PC-9 (cell line): ENCODE measurements around the gene TMEM44. TPM values are rescaled to one million over a fixed set of nuclear protein-coding genes. Genes with fewer than 3 reads are reported as not detected.

Source experiments
- BruUV-seq: library from RNA; stranded (reverse); fragments of 400-500 nt; replicated peaks from 2 replicates; lab custom pipeline; 2021; lab: Mats Ljungman, UMichigan
- CTCF ChIA-PET: fragments of 300-600 bp; sonication (Branson Sonifier 250); formaldehyde crosslinking; loops from one replicate; lab custom pipeline; 2022; ENCODE audit warnings: antibody characterized with exemption; lab: Charles Lee
- POLR2A ChIA-PET: fragments of 300-600 bp; sonication (Branson Sonifier 250); formaldehyde crosslinking; loops from one replicate; lab custom pipeline; 2022; ENCODE audit warnings: antibody characterized with exemption; ENCODE audit not compliant: unreplicated experiment; lab: Charles Lee
- DNase-seq, 2 experiments: peaks; one replicate each; pipeline versions ENCODE4 v3.0.0 to v3.0.0-alpha.2; 2015 to 2022; ENCODE audit warnings: mixed read lengths in 1 of 2
- H2AFZ ChIP-seq: fragments of 200-600 bp; sonication (generic); 2 replicates; pipeline ENCODE4 v1.8.1; 2017; ENCODE audit warnings: antibody characterized with exemption
- H3F3A ChIP-seq: fragments of 200-600 bp; sonication (generic); 2 replicates; pipeline ENCODE4 v1.8.1; 2017; ENCODE audit warnings: antibody characterized with exemption, mild to moderate bottlenecking, low read depth; ENCODE audit not compliant: insufficient read depth
- H3K27ac ChIP-seq: fragments of 200-600 bp; sonication (generic); 2 replicates; pipeline ENCODE4 v1.6.1; 2016; ENCODE audit warnings: mixed run types
- H3K27me3 ChIP-seq: fragments of 200-600 bp; sonication (generic); 2 replicates; pipeline ENCODE4 v1.6.1; 2016; ENCODE audit warnings: low read depth, mixed run types; ENCODE audit not compliant: insufficient read depth
- H3K36me3 ChIP-seq: fragments of 200-600 bp; sonication (generic); 2 replicates; pipeline ENCODE4 v1.6.1; 2016; ENCODE audit warnings: low read depth, mixed run types
- H3K4me1 ChIP-seq: fragments of 200-600 bp; sonication (generic); replicated peaks from 2 replicates; pipeline ENCODE4 v1.6.1; 2016; ENCODE audit warnings: mixed run types; ENCODE audit not compliant: insufficient read depth
- H3K4me2 ChIP-seq: fragments of 200-600 bp; sonication (generic); 2 replicates; pipeline ENCODE4 v1.6.1; 2017; ENCODE audit warnings: mixed run types
- H3K4me3 ChIP-seq: fragments of 200-600 bp; sonication (generic); 2 replicates; pipeline ENCODE4 v1.6.1; 2016; ENCODE audit warnings: mixed run types
- H3K79me2 ChIP-seq: fragments of 200-600 bp; sonication (generic); 2 replicates; pipeline ENCODE4 v1.6.1; 2017; ENCODE audit warnings: low read depth, mixed run types
- H3K9me2 ChIP-seq: fragments of 200-600 bp; sonication (generic); 2 replicates; pipeline ENCODE4 v1.8.1; 2017; ENCODE audit warnings: mild to moderate bottlenecking; ENCODE audit not compliant: insufficient read depth
- H3K9me3 ChIP-seq: fragments of 200-600 bp; sonication (generic); 2 replicates; pipeline ENCODE4 v1.8.1; 2016; ENCODE audit warnings: low read depth; ENCODE audit not compliant: insufficient read depth
- H4K20me1 ChIP-seq: fragments of 200-600 bp; sonication (generic); 2 replicates; pipeline ENCODE4 v1.8.1; 2017; ENCODE audit not compliant: insufficient read depth
- CTCF ChIP-seq: fragments of 200-600 bp; sonication (generic); conservative IDR thresholded peaks from 2 replicates; pipeline ENCODE4 v1.6.1; 2017; ENCODE audit warnings: mixed run types, antibody characterized with exemption, mild to moderate bottlenecking, moderate library complexity
- EZH2 ChIP-seq: fragments of 200-600 bp; sonication (generic); IDR thresholded peaks from 2 replicates; pipeline ENCODE4 v1.8.0; 2017; ENCODE audit warnings: antibody characterized with exemption, low read depth
- intact Hi-C: fragments of 100-400 bp; cut with micrococcal nuclease; formaldehyde crosslinking; loops from one replicate; pipeline ENCODE4 v1.10.0; 2022; ENCODE audit not compliant: unreplicated experiment
- total RNA-seq: library from RNA; stranded (reverse); gene quantifications from 2 replicates; pipeline ENCODE4 v1.2.3, GENCODE V29; 2021

Gene TMEM44
- total RNA-seq, 1 experiment from 2014 or later: 37.5 TPM

GRCh38 chr3:194555175-194556062, 77.8 kb downstream of the TMEM44 start:
- intact Hi-C loops: no loop called here
- ChIA-PET CTCF (no interaction called here), POLR2A (interaction anchor here (0.6 to 0.7 kb wide), 4 partner anchors 16 to 240 kb away, joined by 3 to 4 read pairs (median 3); no protein-coding TSS in a partner anchor)
- TF ChIP-seq EZH2 (no peak), CTCF (no peak)
- no peaks in the 10 kb centered on the region for H3K4me1 ChIP-seq
- no peak for DNase-seq
- no peaks in the 10 kb centered on the region for H3K9me2 ChIP-seq
- H3K27ac ChIP-seq: no peak overlapping the region
- H3K27me3 ChIP-seq: no peaks in the 10 kb centered on the region
- no peaks in the 10 kb centered on the region for H3K36me3 ChIP-seq
- H2AFZ ChIP-seq: no peak overlapping the region
- H3F3A ChIP-seq: no peaks in the 10 kb centered on the region
- no peaks in the 10 kb centered on the region for H3K79me2 ChIP-seq
- no peak overlapping the region for H3K4me2 ChIP-seq
- no peak overlapping the region for H3K4me3 ChIP-seq
- no peaks in the 10 kb centered on the region for H3K9me3 ChIP-seq
- BruUV-seq: no TSS peak
- H4K20me1 ChIP-seq: no peaks in the 10 kb centered on the region

GRCh38 chr3:194554473-194555123, 78.6 kb downstream of the TMEM44 start:
- H3K36me3 ChIP-seq: no peaks in the 10 kb centered on the region
- H3K4me1 ChIP-seq: no peaks in the 10 kb centered on the region
- H3K9me3 ChIP-seq: no peaks in the 10 kb centered on the region
- intact Hi-C loops: loop anchor here (1.0 kb wide), 1 partner anchor 16 kb away; no protein-coding TSS in a partner anchor
- H3K27ac ChIP-seq: no peak overlapping the region
- TF ChIP-seq EZH2 (no peak), CTCF (no peak)
- ChIA-PET POLR2A (interaction anchor here (0.5 to 0.7 kb wide), 5 partner anchors 8 to 239 kb away, joined by 3 to 22 read pairs (median 4); no protein-coding TSS in a partner anchor), CTCF (interaction anchor here (0.8 kb wide), 1 partner anchor 69 kb away, joined by 3 read pairs; no protein-coding TSS in a partner anchor)
- DNase-seq: peak in 1 of 2 experiments; percentile 65
- no peaks in the 10 kb centered on the region for H3K79me2 ChIP-seq
- H3K27me3 ChIP-seq: no peaks in the 10 kb centered on the region
- H2AFZ ChIP-seq: no peak overlapping the region
- no peaks in the 10 kb centered on the region for H4K20me1 ChIP-seq
- no peak overlapping the region for H3K4me3 ChIP-seq
- no TSS peak for BruUV-seq
- no peaks in the 10 kb centered on the region for H3F3A ChIP-seq
- no peak overlapping the region for H3K4me2 ChIP-seq
- H3K9me2 ChIP-seq: no peaks in the 10 kb centered on the region

GRCh38 chr3:194552327-194552949, 80.8 kb downstream of the TMEM44 start:
- no peak overlapping the region for H3K4me2 ChIP-seq
- no peaks in the 10 kb centered on the region for H3K9me2 ChIP-seq
- no TSS peak for BruUV-seq
- no peak for TF ChIP-seq EZH2
- TF ChIP-seq CTCF: no peak
- H3K9me3 ChIP-seq: no peaks in the 10 kb centered on the region
- no peak overlapping the region for H2AFZ ChIP-seq
- no peak for DNase-seq
- intact Hi-C loops: no loop called here
- H3K4me3 ChIP-seq: no peak overlapping the region
- H3K27ac ChIP-seq: no peak overlapping the region
- ChIA-PET CTCF (interaction anchor here (0.6 kb wide), 1 partner anchor 53 kb away, joined by 6 read pairs; no protein-coding TSS in a partner anchor), POLR2A (no interaction called here)
- H3F3A ChIP-seq: no peaks in the 10 kb centered on the region
- H3K36me3 ChIP-seq: no peaks in the 10 kb centered on the region
- no peaks in the 10 kb centered on the region for H3K4me1 ChIP-seq
- H4K20me1 ChIP-seq: no peaks in the 10 kb centered on the region
- no peaks in the 10 kb centered on the region for H3K27me3 ChIP-seq
- H3K79me2 ChIP-seq: no peaks in the 10 kb centered on the region
